Esophagus muscularis mucosa (tissue), 4 donors: ENCODE measurements around the gene SYNRG. TPM values are rescaled to one million over a fixed set of nuclear protein-coding genes. Genes with fewer than 3 reads are reported as not detected.

Experiments used
- DNase-seq: peaks from one replicate; pipeline ENCODE4 v3.0.0-alpha.2; 2017; ENCODE audit errors: extremely low spot score
- H3K27ac ChIP-seq, 4 donors: fragments of 200-600 bp; sonication (generic); replicated peaks in 1 of 4; 1 replicate in 3 of 4; 2 replicates in 1 of 4; pipeline ENCODE4 v1.5.1; 2016 to 2019; ENCODE audit warnings: mild to moderate bottlenecking in 1 of 4
- H3K27me3 ChIP-seq, 4 donors: fragments of 200-600 bp; sonication (generic); one replicate each; pipeline versions ENCODE4 v1.5.1 to v1.6.0; 2016 to 2019
- H3K36me3 ChIP-seq, 4 donors: fragments of 200-600 bp; sonication (generic); one replicate each; pipeline ENCODE4 v1.5.1; 2016 to 2019
- H3K4me1 ChIP-seq, 4 donors: fragments of 200-600 bp; sonication (generic); one replicate each; pipeline ENCODE4 v1.5.1; 2016 to 2019
- H3K4me3 ChIP-seq, 4 donors: fragments of 200-600 bp; sonication (generic); 1 replicate in 2 of 4; 2 replicates in 2 of 4; pipeline ENCODE4 v1.5.1; 2016 to 2019; ENCODE audit warnings: mild to moderate bottlenecking in 4 of 4, moderate library complexity in 1 of 4
- H3K9me3 ChIP-seq, 4 donors: fragments of 200-600 bp; sonication (generic); 1 replicate in 3 of 4; 2 replicates in 1 of 4; pipeline ENCODE4 v1.5.1; 2016 to 2019
- EP300 ChIP-seq: sonication (generic); formaldehyde crosslinking; IDR thresholded peaks from one replicate; pipeline ENCODE4 v1.6.1; 2017; ENCODE audit warnings: antibody characterized with exemption
- POLR2A ChIP-seq: fragments of 450-650 bp; IDR thresholded peaks from one replicate; pipeline ENCODE4 v1.6.1; 2017; ENCODE audit warnings: antibody characterized with exemption, moderate library complexity, mild to moderate bottlenecking, low read depth
- POLR2AphosphoS5 ChIP-seq, 2 donors: sonication (generic); formaldehyde crosslinking; IDR thresholded peaks; one replicate each; pipeline ENCODE4 v1.6.1; 2017; ENCODE audit warnings: antibody characterized with exemption in 2 of 2
- WGBS: methylation state at CpG from one replicate; pipeline ENCODE4 v1.1.5; 2018; 5-methylcytosine and 5-hydroxymethylcytosine counted together
- intact Hi-C: fragments of 100-400 bp; cut with DNase I; formaldehyde crosslinking; loops from one replicate; pipeline ENCODE4 v1.15.1; 2023
- total RNA-seq, 4 donors: library from RNA; depleted of rRNA; stranded (reverse); fragments of >200 nt; gene quantifications; one replicate each; pipeline versions ENCODE4 v1.1.0 to v1.2.1, GENCODE V29; 2016
- TF ChIP-seq, protein P1 (sequence below), 3 experiments: fragments of 200-600 bp in 2 of 3; fragments of 450-650 bp in 1 of 3; sonication (generic) in 2 of 3; IDR thresholded peaks; one replicate each; pipeline ENCODE4 v1.5.1; 2017 to 2019; ENCODE audit warnings: antibody characterized with exemption in 3 of 3, mild to moderate bottlenecking in 2 of 3, moderate library complexity in 1 of 3

Gene SYNRG
- total RNA-seq, 4 donors from 2014 or later: 11.9 to 19.5 (median 17.0) TPM

GRCh38 chr17:37543637-37544052 lies 65.6 kb downstream of the SYNRG start:
- TF ChIP-seq, protein P1, sequence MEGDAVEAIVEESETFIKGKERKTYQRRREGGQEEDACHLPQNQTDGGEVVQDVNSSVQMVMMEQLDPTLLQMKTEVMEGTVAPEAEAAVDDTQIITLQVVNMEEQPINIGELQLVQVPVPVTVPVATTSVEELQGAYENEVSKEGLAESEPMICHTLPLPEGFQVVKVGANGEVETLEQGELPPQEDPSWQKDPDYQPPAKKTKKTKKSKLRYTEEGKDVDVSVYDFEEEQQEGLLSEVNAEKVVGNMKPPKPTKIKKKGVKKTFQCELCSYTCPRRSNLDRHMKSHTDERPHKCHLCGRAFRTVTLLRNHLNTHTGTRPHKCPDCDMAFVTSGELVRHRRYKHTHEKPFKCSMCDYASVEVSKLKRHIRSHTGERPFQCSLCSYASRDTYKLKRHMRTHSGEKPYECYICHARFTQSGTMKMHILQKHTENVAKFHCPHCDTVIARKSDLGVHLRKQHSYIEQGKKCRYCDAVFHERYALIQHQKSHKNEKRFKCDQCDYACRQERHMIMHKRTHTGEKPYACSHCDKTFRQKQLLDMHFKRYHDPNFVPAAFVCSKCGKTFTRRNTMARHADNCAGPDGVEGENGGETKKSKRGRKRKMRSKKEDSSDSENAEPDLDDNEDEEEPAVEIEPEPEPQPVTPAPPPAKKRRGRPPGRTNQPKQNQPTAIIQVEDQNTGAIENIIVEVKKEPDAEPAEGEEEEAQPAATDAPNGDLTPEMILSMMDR (IDR thresholded peaks at IDR 0.05): no peak
- TF ChIP-seq EP300 (no peak), POLR2A (no peak), POLR2AphosphoS5 (IDR thresholded peaks at IDR 0.05) (no peak)
- Histone ChIP-seq H3K27me3 (no peaks in the 10 kb centered on the region), H3K27ac (no peak overlapping the region), H3K4me3 (no peak overlapping the region), H3K4me1 (peaks cover 23 to 32% (median 27%) of the 10 kb centered on the region in 4 donors), H3K36me3 (peaks cover 35 to 47% (median 42%) of the 10 kb centered on the region in 4 donors), H3K9me3 (no peaks in the 10 kb centered on the region)
- no peak for DNase-seq
- 88% methylated on average over 2 of the region's 2 CpGs for WGBS
- intact Hi-C loops: no loop called here

DNA sequence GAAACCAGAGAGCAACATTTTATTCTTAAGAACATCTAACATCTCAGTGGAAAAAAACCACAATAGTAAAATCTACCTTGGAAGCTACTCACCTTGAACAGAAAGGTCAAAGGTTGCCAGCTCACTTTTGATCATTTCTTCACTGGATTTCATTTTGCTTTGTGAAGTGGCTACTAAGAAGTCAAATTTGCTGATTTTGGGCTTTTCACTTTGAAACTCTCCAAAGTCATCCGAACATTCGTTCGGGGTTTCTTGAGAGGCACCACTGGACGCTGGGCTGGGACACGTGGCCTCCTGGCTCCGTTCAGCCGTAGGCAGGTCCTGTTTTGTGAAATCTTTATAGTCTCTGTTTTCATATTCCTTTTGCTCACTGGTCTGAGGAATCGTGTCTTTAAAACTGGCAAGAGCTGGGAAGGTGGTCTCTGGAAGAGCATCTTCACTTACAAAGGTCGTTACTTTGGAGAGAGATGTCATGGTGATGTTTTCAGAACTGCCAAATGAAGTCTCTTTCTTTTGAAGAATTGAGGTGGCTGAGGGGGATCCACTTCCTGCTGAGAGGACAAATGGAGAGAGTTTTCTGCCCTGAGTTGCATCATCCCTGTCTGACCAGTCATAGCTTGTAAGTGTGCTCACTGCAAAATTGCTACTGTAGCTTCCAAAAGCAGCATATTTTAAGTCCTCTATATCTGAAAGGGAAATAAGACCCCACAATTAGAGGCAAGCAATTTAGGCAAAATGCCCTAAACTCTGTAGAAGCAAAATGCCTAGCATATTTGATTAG lies 67.1 kb downstream of the SYNRG start:
- WGBS: 87% methylated on average over 9 of the region's 9 CpGs
- Histone ChIP-seq H3K9me3 (no peaks in the 10 kb centered on the region), H3K4me1 (peaks cover 9 to 17% (median 13%) of the 10 kb centered on the region in 4 donors), H3K36me3 (peaks cover 51 to 63% (median 56%) of the 10 kb centered on the region in 4 donors), H3K27me3 (no peaks in the 10 kb centered on the region), H3K27ac (no peak overlapping the region), H3K4me3 (no peak overlapping the region)
- no peak for DNase-seq
- TF ChIP-seq, protein P1 (IDR thresholded peaks at IDR 0.05): no peak
- TF ChIP-seq EP300 (no peak), POLR2AphosphoS5 (IDR thresholded peaks at IDR 0.05) (no peak), POLR2A (no peak)
- intact Hi-C loops: no loop called here

GRCh38 chr17:37538981-37539659 lies 70.1 kb downstream of the SYNRG start:
- no peak for DNase-seq
- WGBS: 97% methylated on average over 8 of the region's 8 CpGs
- Histone ChIP-seq H3K4me3 (no peak overlapping the region), H3K9me3 (no peaks in the 10 kb centered on the region), H3K27me3 (no peaks in the 10 kb centered on the region), H3K27ac (no peak overlapping the region), H3K36me3 (peaks cover 70 to 88% (median 82%) of the 10 kb centered on the region in 4 donors), H3K4me1 (no peaks in the 10 kb centered on the region)
- TF ChIP-seq EP300 (no peak), POLR2AphosphoS5 (IDR thresholded peaks at IDR 0.05) (no peak), POLR2A (no peak)
- TF ChIP-seq, protein P1 (IDR thresholded peaks at IDR 0.05): no peak
- intact Hi-C loops: no loop called here

- Histone ChIP-seq H3K4me1 (no peaks in the 10 kb centered on the region), H3K27me3 (no peaks in the 10 kb centered on the region), H3K9me3 (no peaks in the 10 kb centered on the region), H3K4me3 (no peak overlapping the region), H3K36me3 (peaks cover 61 to 92% (median 81%) of the 10 kb centered on the region in 4 donors), H3K27ac (no peak overlapping the region)
- TF ChIP-seq, protein P1 (IDR thresholded peaks at IDR 0.05): no peak
- TF ChIP-seq EP300 (no peak), POLR2A (no peak), POLR2AphosphoS5 (IDR thresholded peaks at IDR 0.05) (no peak)
- intact Hi-C loops: no loop called here
- WGBS: 97% methylated on average over 5 of the region's 5 CpGs
- DNase-seq: no peak
Measured at GRCh38 chr17:37535906-37536305, 73.3 kb downstream of the SYNRG start.
